Measurements from ENCODE around the gene RC3H1. TPM values are rescaled to one million over a fixed set of nuclear protein-coding genes. Genes with fewer than 3 reads are reported as not detected.

Gene RC3H1
- polyA plus RNA-seq, 3 donors from 2014 or later = 3.9 to 10.4 (median 5.7) TPM

- no peak for DNase-seq
- Mint-ChIP-seq H3K4me3 (no peak overlapping the region), H3K9me3 (no peaks in the 10 kb centered on the region), H3K36me3 (peaks cover 5 to 10% (median 9%) of the 10 kb centered on the region in 3 donors), H3K4me1 (no peaks in the 10 kb centered on the region), H3K27me3 (ENCODE audit: low read depth in 3 of 3) (no peaks in the 10 kb centered on the region), H3K27ac (no peak overlapping the region)
These were observed 106.6 kb downstream of the RC3H1 start for GRCh38 chr1:173915596-173915995.

GRCh38 chr1:173914366-173914871 is 107.7 kb downstream of the RC3H1 start:
- peak in 2 of 3 donors; percentile 2 to 14 for DNase-seq
- Mint-ChIP-seq H3K4me1 (no peaks in the 10 kb centered on the region), H3K27me3 (ENCODE audit: low read depth in 3 of 3) (no peaks in the 10 kb centered on the region), H3K36me3 (peaks cover 11 to 17% (median 16%) of the 10 kb centered on the region in 3 donors), H3K4me3 (no peak overlapping the region), H3K27ac (no peak overlapping the region), H3K9me3 (no peaks in the 10 kb centered on the region)

GRCh38 chr1:173913111-173913510 is 109.0 kb downstream of the RC3H1 start:
- no peaks in the 10 kb centered on the region for H3K4me1 Mint-ChIP-seq
- H3K4me3 Mint-ChIP-seq = no peak overlapping the region
- peaks cover 11 to 21% (median 21%) of the 10 kb centered on the region in 3 donors for H3K36me3 Mint-ChIP-seq
- H3K27me3 Mint-ChIP-seq (ENCODE audit: low read depth in 3 of 3) = no peaks in the 10 kb centered on the region
- no peak for DNase-seq
- H3K9me3 Mint-ChIP-seq = no peaks in the 10 kb centered on the region
- H3K27ac Mint-ChIP-seq = no peak overlapping the region

- no peak for DNase-seq
- no peak overlapping the region for H3K4me3 Mint-ChIP-seq
- H3K27me3 Mint-ChIP-seq (ENCODE audit: low read depth in 3 of 3) = no peaks in the 10 kb centered on the region
- peaks cover 5 to 19% (median 14%) of the 10 kb centered on the region in 3 donors for H3K36me3 Mint-ChIP-seq
- no peak overlapping the region for H3K27ac Mint-ChIP-seq
- H3K4me1 Mint-ChIP-seq = peaks cover 13 to 21% of the 10 kb centered on the region in 2 donors
- H3K9me3 Mint-ChIP-seq = no peaks in the 10 kb centered on the region
These were observed 118.2 kb downstream of the RC3H1 start for GRCh38 chr1:173903827-173904531.

- Mint-ChIP-seq H3K27ac (peak overlapping the region in 1 of 6 donors; percentile 11), H3K36me3 (peaks cover 0 to 18% (median 8%) of the 10 kb centered on the region in 3 donors), H3K9me3 (no peaks in the 10 kb centered on the region), H3K4me3 (no peak overlapping the region), H3K27me3 (ENCODE audit: low read depth in 3 of 3) (no peaks in the 10 kb centered on the region), H3K4me1 (peaks cover 17 to 25% of the 10 kb centered on the region in 2 donors)
- DNase-seq = no peak
These were observed 121.2 kb downstream of the RC3H1 start for GRCh38 chr1:173900992-173901391.

- Mint-ChIP-seq H3K36me3 (peaks cover 0 to 18% (median 8%) of the 10 kb centered on the region in 3 donors), H3K9me3 (no peaks in the 10 kb centered on the region), H3K4me1 (peaks cover 17 to 25% of the 10 kb centered on the region in 2 donors), H3K27me3 (ENCODE audit: low read depth in 3 of 3) (no peaks in the 10 kb centered on the region), H3K4me3 (no peak overlapping the region), H3K27ac (peak overlapping the region in 4 of 6 donors; percentile 11 to 44 (median 32))
- DNase-seq = no peak
These were observed 121.7 kb downstream of the RC3H1 start for GRCh38 chr1:173900427-173900826.

- peaks cover 4 to 41% of the 10 kb centered on the region in 2 donors for H3K4me1 Mint-ChIP-seq
- H3K36me3 Mint-ChIP-seq = peaks cover 12 to 32% (median 23%) of the 10 kb centered on the region in 3 donors
- H3K9me3 Mint-ChIP-seq = no peaks in the 10 kb centered on the region
These were observed 128.0 kb downstream of the RC3H1 start for GRCh38 chr1:173894189-173894588.

GRCh38 chr1:173893611-173894010 is 128.5 kb downstream of the RC3H1 start:
- H3K4me3 Mint-ChIP-seq = no peak overlapping the region
- H3K4me1 Mint-ChIP-seq = peaks cover 8 to 41% of the 10 kb centered on the region in 2 donors
- H3K36me3 Mint-ChIP-seq = peaks cover 12 to 29% (median 25%) of the 10 kb centered on the region in 3 donors
- no peak for DNase-seq
- H3K27me3 Mint-ChIP-seq (ENCODE audit: low read depth in 3 of 3) = no peaks in the 10 kb centered on the region
- H3K27ac Mint-ChIP-seq = no peak overlapping the region
- no peaks in the 10 kb centered on the region for H3K9me3 Mint-ChIP-seq

More at GRCh38 chr1:173894189-173894588, 128.0 kb downstream of the RC3H1 start:
- Mint-ChIP-seq H3K27me3 (ENCODE audit: low read depth in 3 of 3) (no peaks in the 10 kb centered on the region), H3K27ac (peak overlapping the region in 1 of 6 donors; percentile 50), H3K4me3 (no peak overlapping the region)
- no peak for DNase-seq

GRCh38 chr1:173889885-173890284 is 132.3 kb downstream of the RC3H1 start:
- peaks cover 33 to 77% of the 10 kb centered on the region in 2 donors for H3K4me1 Mint-ChIP-seq
- peaks cover 26 to 47% (median 43%) of the 10 kb centered on the region in 3 donors for H3K36me3 Mint-ChIP-seq
- H3K9me3 Mint-ChIP-seq = no peaks in the 10 kb centered on the region
- peak overlapping the region in 1 of 6 donors; percentile 19 for H3K27ac Mint-ChIP-seq
- H3K4me3 Mint-ChIP-seq = no peak overlapping the region
- no peak for DNase-seq
- no peaks in the 10 kb centered on the region for H3K27me3 Mint-ChIP-seq (ENCODE audit: low read depth in 3 of 3)

- DNase-seq = no peak
- Mint-ChIP-seq H3K27me3 (ENCODE audit: low read depth in 3 of 3) (no peaks in the 10 kb centered on the region), H3K4me3 (no peak overlapping the region), H3K4me1 (peaks cover 33 to 66% of the 10 kb centered on the region in 2 donors), H3K36me3 (peaks cover 24 to 44% (median 39%) of the 10 kb centered on the region in 3 donors), H3K27ac (no peak overlapping the region), H3K9me3 (no peaks in the 10 kb centered on the region)
These were observed 133.4 kb downstream of the RC3H1 start for GRCh38 chr1:173888749-173889148.

GRCh38 chr1:173887627-173888026 is 134.5 kb downstream of the RC3H1 start:
- peaks cover 19 to 44% (median 38%) of the 10 kb centered on the region in 3 donors for H3K36me3 Mint-ChIP-seq
- H3K9me3 Mint-ChIP-seq = no peaks in the 10 kb centered on the region
- H3K27me3 Mint-ChIP-seq (ENCODE audit: low read depth in 3 of 3) = no peaks in the 10 kb centered on the region
- peak overlapping the region; percentile 41 to 78 (median 70) for H3K4me3 Mint-ChIP-seq
- H3K27ac Mint-ChIP-seq = peak overlapping the region in 5 of 6 donors; percentile 49 to 95 (median 83)
- DNase-seq = no peak
- peaks cover 33 to 66% of the 10 kb centered on the region in 2 donors for H3K4me1 Mint-ChIP-seq

- peaks cover 19 to 41% (median 38%) of the 10 kb centered on the region in 3 donors for H3K36me3 Mint-ChIP-seq
- H3K4me3 Mint-ChIP-seq = peak overlapping the region; percentile 43 to 78 (median 70)
- no peaks in the 10 kb centered on the region for H3K9me3 Mint-ChIP-seq
- H3K4me1 Mint-ChIP-seq = peaks cover 35 to 60% of the 10 kb centered on the region in 2 donors
- peak in 1 of 3 donors; percentile 27 for DNase-seq
- no peaks in the 10 kb centered on the region for H3K27me3 Mint-ChIP-seq (ENCODE audit: low read depth in 3 of 3)
- H3K27ac Mint-ChIP-seq = peak overlapping the region; percentile 75 to 95 (median 88)
These were observed 135.2 kb downstream of the RC3H1 start for GRCh38 chr1:173886746-173887611.

GRCh38 chr1:173884701-173885100 is 137.5 kb downstream of the RC3H1 start:
- peak overlapping the region in 1 of 6 donors; percentile 7 for H3K27ac Mint-ChIP-seq
- no peak for DNase-seq
- no peak overlapping the region for H3K4me3 Mint-ChIP-seq
- H3K27me3 Mint-ChIP-seq (ENCODE audit: low read depth in 3 of 3) = no peaks in the 10 kb centered on the region
- peaks cover 17 to 31% (median 28%) of the 10 kb centered on the region in 3 donors for H3K36me3 Mint-ChIP-seq
- H3K4me1 Mint-ChIP-seq = peaks cover 35 to 44% of the 10 kb centered on the region in 2 donors
- no peaks in the 10 kb centered on the region for H3K9me3 Mint-ChIP-seq
